Trophoblast cell (in vitro differentiated cells and primary cell): ENCODE data around the gene CCDC87.

Experiments
- DNase-seq, 2 donors: peaks; one replicate each; pipeline ENCODE4 v3.0.0-alpha.2; 2016
- H2AFZ ChIP-seq: 2 replicates; pipeline ENCODE4 v1.6.1; 2013; ENCODE audit warnings: low read length, moderate library complexity, mild to moderate bottlenecking; ENCODE audit not compliant: insufficient read depth, poor library complexity
- H2AK5ac ChIP-seq: 2 replicates; pipeline ENCODE4 v1.6.1; 2013; ENCODE audit warnings: mild to moderate bottlenecking, low read length
- H2BK120ac ChIP-seq: 2 replicates; pipeline ENCODE4 v1.6.1; 2013; ENCODE audit warnings: low read length, mild to moderate bottlenecking, moderate library complexity; ENCODE audit not compliant: insufficient read depth, poor library complexity
- H2BK12ac ChIP-seq: 2 replicates; pipeline ENCODE4 v1.6.1; 2013; ENCODE audit warnings: mild to moderate bottlenecking, low read length, moderate library complexity
- H2BK5ac ChIP-seq: 2 replicates; pipeline ENCODE4 v1.6.1; 2013; ENCODE audit warnings: low read length, low read depth, moderate library complexity, mild to moderate bottlenecking; ENCODE audit not compliant: poor library complexity
- H3K14ac ChIP-seq: 2 replicates; pipeline ENCODE4 v1.6.1; 2013; ENCODE audit warnings: mild to moderate bottlenecking, low read length
- H3K18ac ChIP-seq: 2 replicates; pipeline ENCODE4 v1.6.1; 2013; ENCODE audit warnings: mild to moderate bottlenecking, low read length
- H3K23ac ChIP-seq: 2 replicates; pipeline ENCODE4 v1.6.1; 2013; ENCODE audit warnings: low read length
- H3K27ac ChIP-seq: 2 replicates; pipeline ENCODE4 v1.5.1; 2013; ENCODE audit warnings: low read depth, mild to moderate bottlenecking, inconsistent platforms, low read length, moderate library complexity
- H3K27me3 ChIP-seq: 2 replicates; pipeline ENCODE4 v1.6.1; 2013; ENCODE audit warnings: inconsistent platforms, mild to moderate bottlenecking, low read length, moderate library complexity; ENCODE audit not compliant: insufficient read depth
- H3K36me3 ChIP-seq, 2 experiments: 1 replicate in 1 of 2; 2 replicates in 1 of 2; pipeline ENCODE4 v1.6.1; 2013; ENCODE audit warnings: low read length in 2 of 2, mild to moderate bottlenecking in 2 of 2, moderate library complexity in 1 of 2; ENCODE audit not compliant: insufficient read depth in 2 of 2, control insufficient read depth in 1 of 2
- H3K4ac ChIP-seq: 2 replicates; pipeline ENCODE4 v1.6.1; 2013; ENCODE audit warnings: low read depth, mild to moderate bottlenecking, low read length, moderate library complexity
- H3K4me1 ChIP-seq, 2 experiments: 1 replicate in 1 of 2; 2 replicates in 1 of 2; pipeline ENCODE4 v1.6.1; 2013; ENCODE audit warnings: low read length in 2 of 2, mild to moderate bottlenecking in 2 of 2, moderate library complexity in 1 of 2; ENCODE audit not compliant: insufficient read depth in 2 of 2, control insufficient read depth in 1 of 2
- H3K4me2 ChIP-seq: 2 replicates; pipeline ENCODE4 v1.6.1; 2013; ENCODE audit warnings: inconsistent platforms, mild to moderate bottlenecking, low read length, moderate library complexity
- H3K4me3 ChIP-seq: 2 replicates; pipeline ENCODE4 v1.5.1; 2013; ENCODE audit warnings: mild to moderate bottlenecking, low read depth, low read length, inconsistent platforms
- H3K79me1 ChIP-seq: one replicate; pipeline ENCODE4 v1.6.1; 2013; ENCODE audit warnings: low read length
- H3K79me2 ChIP-seq: 2 replicates; pipeline ENCODE4 v1.6.1; 2013; ENCODE audit warnings: low read length, mild to moderate bottlenecking; ENCODE audit not compliant: control insufficient read depth, insufficient read depth, poor library complexity
- H3K9ac ChIP-seq: 2 replicates; pipeline ENCODE4 v1.6.1; 2013; ENCODE audit warnings: mild to moderate bottlenecking, low read length
- H3K9me3 ChIP-seq: 2 replicates; pipeline ENCODE4 v1.6.1; 2013; ENCODE audit warnings: low read depth, mild to moderate bottlenecking, control low read depth, inconsistent platforms, low read length; ENCODE audit not compliant: insufficient read depth
- H4K12ac ChIP-seq: 2 replicates; pipeline ENCODE4 v1.6.1; 2013; ENCODE audit warnings: low read depth, mild to moderate bottlenecking, low read length, moderate library complexity
- H4K8ac ChIP-seq: 2 replicates; pipeline ENCODE4 v1.6.1; 2013; ENCODE audit warnings: low read depth, mild to moderate bottlenecking, low read length, moderate library complexity
- H4K91ac ChIP-seq: one replicate; pipeline ENCODE4 v1.6.1; 2013; ENCODE audit warnings: low read depth, mild to moderate bottlenecking, low read length, moderate library complexity
- WGBS: extraction: QIAGEN DNeasy Blood & Tissue Kit; methylation state at CpG from one replicate; pipeline ENCODE4 v1.1.7; 2013; ENCODE audit warnings: missing lambda C conversion rate; ENCODE audit not compliant: insufficient read length, insufficient coverage; ENCODE audit errors: extremely low coverage; 5-methylcytosine and 5-hydroxymethylcytosine counted together

Gene CCDC87

GRCh38 chr11:66604155-66604554, 11.3 kb upstream of the CCDC87 start:
- Histone ChIP-seq H3K27ac (no peak overlapping the region), H2BK5ac (no peak overlapping the region), H4K91ac (no peak overlapping the region), H3K9ac (no peak overlapping the region), H3K23ac (no peak overlapping the region), H2AK5ac (no peak overlapping the region), H3K4me1 (no peaks in the 10 kb centered on the region), H3K79me1 (no peaks in the 10 kb centered on the region), H3K9me3 (peaks cover 3% of the 10 kb centered on the region), H2BK12ac (no peak overlapping the region), H2BK120ac (no peak overlapping the region), H3K27me3 (no peaks in the 10 kb centered on the region), H3K36me3 (peaks cover 36 to 52% of the 10 kb centered on the region in 2 experiments), H3K79me2 (no peaks in the 10 kb centered on the region), H3K4ac (no peak overlapping the region), H4K12ac (no peak overlapping the region), H3K4me3 (no peak overlapping the region), H2AFZ (no peak overlapping the region), H4K8ac (no peak overlapping the region), H3K14ac (no peak overlapping the region), H3K18ac (no peak overlapping the region), H3K4me2 (no peak overlapping the region)
- no CpG with 5 or more reads among the region's 5 CpGs for WGBS
- DNase-seq = no peak

GRCh38 chr11:66603072-66603471, 10.2 kb upstream of the CCDC87 start:
- no CpG with 5 or more reads among the region's 6 CpGs for WGBS
- H3K4me3 ChIP-seq = no peak overlapping the region
- no peak overlapping the region for H3K9ac ChIP-seq
- no peaks in the 10 kb centered on the region for H3K79me1 ChIP-seq
- H2BK120ac ChIP-seq = no peak overlapping the region
- peaks cover 3% of the 10 kb centered on the region for H3K9me3 ChIP-seq
- no peak overlapping the region for H4K91ac ChIP-seq
- no peak overlapping the region for H3K27ac ChIP-seq
- no peak overlapping the region for H3K23ac ChIP-seq
- no peak for DNase-seq
- H3K79me2 ChIP-seq = no peaks in the 10 kb centered on the region
- no peak overlapping the region for H2BK5ac ChIP-seq
- no peaks in the 10 kb centered on the region for H3K4me1 ChIP-seq
- no peak overlapping the region for H4K12ac ChIP-seq
- H3K27me3 ChIP-seq = no peaks in the 10 kb centered on the region
- no peak overlapping the region for H2AK5ac ChIP-seq
- no peak overlapping the region for H3K4ac ChIP-seq
- H3K14ac ChIP-seq = no peak overlapping the region
- H4K8ac ChIP-seq = no peak overlapping the region
- no peak overlapping the region for H3K18ac ChIP-seq
- peaks cover 40 to 53% of the 10 kb centered on the region in 2 experiments for H3K36me3 ChIP-seq
- H3K4me2 ChIP-seq = no peak overlapping the region
- H2AFZ ChIP-seq = no peak overlapping the region
- H2BK12ac ChIP-seq = no peak overlapping the region

- Histone ChIP-seq H4K91ac (no peak overlapping the region), H3K18ac (no peak overlapping the region), H2BK5ac (no peak overlapping the region), H3K4me3 (no peak overlapping the region), H3K4me2 (no peak overlapping the region), H3K14ac (no peak overlapping the region), H4K12ac (no peak overlapping the region), H3K23ac (no peak overlapping the region), H3K36me3 (peaks cover 36 to 42% of the 10 kb centered on the region in 2 experiments), H2BK12ac (no peak overlapping the region), H3K9ac (no peak overlapping the region), H2AFZ (no peak overlapping the region), H3K79me2 (no peaks in the 10 kb centered on the region), H3K4me1 (no peaks in the 10 kb centered on the region), H4K8ac (no peak overlapping the region), H3K79me1 (no peaks in the 10 kb centered on the region), H3K27ac (no peak overlapping the region), H3K4ac (no peak overlapping the region), H3K27me3 (no peaks in the 10 kb centered on the region), H2AK5ac (no peak overlapping the region), H2BK120ac (no peak overlapping the region), H3K9me3 (peaks cover 3% of the 10 kb centered on the region)
- no CpG with 5 or more reads among the region's 4 CpGs for whole genome bisulfite sequencing
- no peak for DNase-seq
These were observed 7.9 kb upstream of the CCDC87 start for GRCh38 chr11:66600631-66601233.

GRCh38 chr11:66600219-66600618, 7.4 kb upstream of the CCDC87 start:
- H3K36me3 ChIP-seq = peaks cover 31 to 37% of the 10 kb centered on the region in 2 experiments
- no peak overlapping the region for H3K23ac ChIP-seq
- no peak overlapping the region for H3K27ac ChIP-seq
- no peak overlapping the region for H4K91ac ChIP-seq
- no peak overlapping the region for H2AFZ ChIP-seq
- no peaks in the 10 kb centered on the region for H3K27me3 ChIP-seq
- no CpG with 5 or more reads among the region's 2 CpGs for WGBS
- no peak overlapping the region for H3K18ac ChIP-seq
- no peaks in the 10 kb centered on the region for H3K79me2 ChIP-seq
- no peak overlapping the region for H2BK5ac ChIP-seq
- DNase-seq = no peak
- no peaks in the 10 kb centered on the region for H3K4me1 ChIP-seq
- H4K8ac ChIP-seq = no peak overlapping the region
- H3K4ac ChIP-seq = no peak overlapping the region
- H3K4me2 ChIP-seq = no peak overlapping the region
- H3K9ac ChIP-seq = no peak overlapping the region
- no peaks in the 10 kb centered on the region for H3K79me1 ChIP-seq
- no peak overlapping the region for H2AK5ac ChIP-seq
- H3K4me3 ChIP-seq = no peak overlapping the region
- H3K14ac ChIP-seq = no peak overlapping the region
- H2BK12ac ChIP-seq = no peak overlapping the region
- peaks cover 3% of the 10 kb centered on the region for H3K9me3 ChIP-seq
- H2BK120ac ChIP-seq = no peak overlapping the region
- no peak overlapping the region for H4K12ac ChIP-seq
